Suppressor macrophage treated with lipopolysaccharide for 4 hours (primary cell): ENCODE measurements around the gene TBC1D14.

Experiments
- DNase-seq: peaks from one replicate; pipeline ENCODE4 v3.0.0-alpha.2; 2020

The TBC1D14 gene

DNA sequence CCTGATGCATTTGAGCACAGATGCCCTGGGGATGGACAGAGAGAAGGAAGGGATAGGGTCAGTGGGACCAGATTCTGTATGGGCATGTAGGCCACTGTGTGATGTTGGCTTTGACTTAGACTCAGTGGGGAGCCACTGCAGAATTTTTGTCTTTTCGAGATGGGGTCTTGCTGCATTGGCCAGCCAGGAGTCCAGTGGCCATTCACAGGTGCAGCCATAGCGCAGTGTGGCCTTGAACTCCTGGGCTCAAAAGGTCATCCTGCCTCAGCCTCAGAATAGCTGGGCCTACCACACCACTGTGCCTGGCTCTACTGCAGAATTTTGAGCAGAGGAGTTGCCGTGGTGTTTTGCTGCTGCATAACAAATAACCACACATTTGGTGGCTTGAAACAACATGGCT is 22.8 kb downstream of the TBC1D14 start:
- DNase-seq: no peak

DNA sequence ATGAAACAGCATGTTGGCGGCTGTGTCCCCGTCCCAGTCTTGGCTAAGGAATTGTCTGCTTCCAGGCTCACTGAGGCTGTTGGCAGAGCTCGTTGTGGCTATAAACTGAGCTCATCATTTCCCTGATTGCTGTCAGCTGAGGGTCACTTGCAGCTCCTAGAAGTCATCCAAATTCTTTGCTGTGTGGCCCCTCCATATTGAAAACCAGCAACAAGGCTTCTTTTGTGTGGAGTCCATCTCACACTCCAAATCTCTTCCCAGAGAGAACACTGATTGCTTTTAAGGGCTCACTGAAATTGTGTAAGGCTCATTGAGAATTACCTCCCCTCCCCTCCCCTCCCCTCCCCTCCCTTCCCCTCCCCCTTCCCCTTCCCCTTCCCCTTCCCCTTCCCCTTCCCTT is 23.3 kb downstream of the TBC1D14 start:
- no peak for DNase-seq

DNA sequence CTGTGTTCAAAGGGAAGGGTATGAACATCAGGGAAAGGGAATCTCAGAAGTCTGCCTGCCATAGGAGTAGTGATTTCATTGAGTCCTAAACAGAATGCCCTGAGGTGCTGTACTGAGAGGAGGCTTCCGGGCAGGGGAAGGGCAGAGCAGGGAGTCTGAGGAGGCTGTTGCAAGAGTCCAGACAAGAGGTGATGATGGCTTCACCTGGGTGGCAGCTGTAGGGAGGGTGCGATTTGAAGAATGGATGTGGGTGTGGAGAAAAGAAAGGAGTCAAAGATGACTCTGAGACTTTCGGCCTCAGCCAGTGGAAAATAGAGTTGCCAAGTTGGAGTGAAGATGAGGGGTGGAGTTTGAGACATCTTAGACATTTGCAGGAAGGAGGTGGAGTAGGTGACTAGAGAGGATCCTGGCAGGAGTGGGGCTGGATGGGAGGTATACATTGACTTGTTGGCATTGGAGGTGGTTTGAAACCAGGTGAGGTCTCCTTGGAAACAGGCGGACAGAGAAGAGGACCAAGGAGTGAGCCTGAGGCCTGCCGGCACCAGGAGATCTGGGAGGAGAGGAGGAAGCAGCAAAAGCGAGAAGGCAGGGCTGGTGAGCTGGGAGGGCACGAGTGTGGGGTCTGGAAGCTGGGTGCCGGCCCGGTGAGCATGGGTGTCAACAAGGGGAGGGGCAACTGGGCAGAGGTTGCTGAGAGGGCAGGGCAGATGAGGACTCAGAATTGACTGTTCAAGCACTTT is 24.2 kb downstream of the TBC1D14 start:
- DNase-seq: no peak

GRCh38 chr4:6935965-6936364 is 26.3 kb downstream of the TBC1D14 start:
- no peak for DNase-seq

DNA sequence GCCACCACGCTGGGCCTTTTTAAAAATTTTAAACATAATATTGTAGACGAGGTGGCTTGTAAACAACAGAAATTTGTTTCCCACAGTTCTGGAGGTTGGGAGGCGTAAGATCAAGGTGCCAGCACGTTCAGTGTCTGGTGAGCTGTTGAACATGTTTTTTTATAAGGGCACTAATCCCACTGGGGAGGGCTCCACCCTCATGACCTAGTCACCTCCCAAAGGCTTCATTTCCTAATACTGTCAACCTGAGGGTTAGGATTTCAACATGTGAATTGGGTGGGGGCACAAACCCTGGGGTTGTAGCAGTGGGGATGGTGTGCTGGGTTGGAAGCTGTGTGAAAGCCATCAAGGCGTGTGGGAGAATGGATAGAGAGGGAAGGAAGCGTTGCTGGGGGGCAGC is 27.6 kb downstream of the TBC1D14 start:
- no peak for DNase-seq

- no peak for DNase-seq
These were observed 28.1 kb downstream of the TBC1D14 start for GRCh38 chr4:6937754-6938153.

GRCh38 chr4:6938237-6938636 is 28.6 kb downstream of the TBC1D14 start:
- DNase-seq: peak; percentile 84

- peak; percentile 86 for DNase-seq
These were observed 29.1 kb downstream of the TBC1D14 start for GRCh38 chr4:6938647-6939271.

GRCh38 chr4:6939761-6940743 is 30.4 kb downstream of the TBC1D14 start:
- peak; percentile 60 for DNase-seq

GRCh38 chr4:6940744-6941137 is 31.1 kb downstream of the TBC1D14 start:
- DNase-seq: no peak

- DNase-seq: no peak
These were observed 32.2 kb downstream of the TBC1D14 start for GRCh38 chr4:6941796-6942195.

DNA sequence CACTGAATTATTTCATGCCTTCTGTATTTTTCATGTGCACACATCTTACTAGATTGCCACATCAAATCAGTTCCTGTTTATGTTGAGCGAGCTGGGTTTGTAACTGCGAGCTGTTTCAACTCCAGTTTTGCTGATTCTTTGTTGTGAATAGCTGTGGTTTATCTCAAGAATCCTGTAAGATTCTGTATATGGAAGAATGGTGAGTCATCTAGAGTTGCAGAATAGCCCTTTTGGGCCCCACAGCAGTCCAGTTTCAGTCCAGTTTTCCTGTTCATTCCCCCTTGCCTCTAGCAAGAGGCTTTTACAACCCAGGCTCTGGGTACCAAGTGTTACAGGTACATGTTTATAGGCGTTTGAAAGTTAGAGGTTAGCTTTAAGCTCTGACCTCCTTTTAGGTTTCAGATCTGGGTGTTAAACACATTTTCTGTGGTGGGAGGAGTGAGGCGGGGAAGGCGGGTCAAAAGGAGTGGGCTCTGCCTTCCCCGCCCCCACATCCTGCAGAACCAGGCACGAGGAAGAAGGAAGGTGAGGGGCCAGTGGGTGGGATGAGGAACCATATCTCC is 32.7 kb downstream of the TBC1D14 start:
- DNase-seq: peak; percentile 91

DNA sequence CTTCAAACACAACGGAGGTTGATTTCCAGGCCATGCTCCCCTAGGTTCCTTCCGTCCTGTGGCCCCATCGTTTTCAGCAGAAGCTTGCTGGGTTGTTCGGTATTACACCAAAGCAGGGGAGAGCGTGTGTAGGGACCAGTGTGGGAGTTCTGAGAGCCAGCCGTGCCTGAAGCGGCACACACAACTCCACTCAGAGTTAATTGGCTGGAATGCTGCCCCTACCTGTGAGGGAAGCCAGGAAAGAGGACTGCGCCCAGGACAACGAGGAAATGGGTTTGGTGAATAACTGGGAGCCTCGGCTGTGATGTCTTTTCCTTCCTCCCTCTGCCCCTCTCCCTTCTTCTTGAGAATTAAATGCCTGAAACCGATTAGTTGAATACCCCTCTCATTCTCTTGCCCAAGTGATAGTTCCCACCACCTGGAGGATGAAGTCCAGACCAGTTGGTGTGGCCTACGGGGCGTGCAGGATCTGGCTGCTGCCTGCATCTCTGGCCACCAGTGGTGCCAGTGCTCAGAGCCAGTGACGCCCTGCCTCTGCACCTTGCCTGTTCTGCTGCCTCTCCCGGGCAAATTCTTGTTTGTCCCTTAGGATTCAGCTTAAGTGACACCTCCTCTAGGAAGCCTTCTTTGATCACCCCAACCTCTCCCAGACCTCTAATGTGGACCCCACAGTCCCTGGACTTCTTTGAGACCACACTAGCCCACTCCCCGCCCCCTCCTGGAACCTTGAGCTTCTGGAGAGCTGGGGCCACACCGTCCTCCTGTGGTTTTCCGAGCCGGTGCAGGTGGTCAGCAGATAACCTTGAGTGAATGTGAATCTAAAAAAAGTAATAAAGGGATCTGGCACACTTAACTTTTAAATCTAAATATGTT is 33.6 kb downstream of the TBC1D14 start:
- no peak for DNase-seq

DNA sequence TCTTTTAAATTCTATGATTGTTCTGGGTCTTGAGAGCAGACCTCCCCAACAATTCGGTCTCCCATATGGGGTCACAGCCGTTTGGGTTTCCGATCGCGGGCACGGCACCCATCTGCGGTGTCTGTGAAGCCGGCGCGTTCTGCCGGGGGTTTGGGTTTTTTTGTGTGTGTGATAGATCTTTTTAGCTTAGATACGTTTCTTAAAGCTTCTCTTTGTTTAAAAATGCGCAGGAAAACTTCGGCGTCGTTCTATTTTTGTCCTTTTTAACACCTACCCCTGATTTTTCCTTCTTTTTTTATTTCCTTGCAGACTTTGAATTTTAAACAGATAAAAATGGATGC is 34.2 kb downstream of the TBC1D14 start:
- no peak for DNase-seq

GRCh38 chr4:6944301-6945051 is 34.9 kb downstream of the TBC1D14 start:
- peak; percentile 77 for DNase-seq

DNA sequence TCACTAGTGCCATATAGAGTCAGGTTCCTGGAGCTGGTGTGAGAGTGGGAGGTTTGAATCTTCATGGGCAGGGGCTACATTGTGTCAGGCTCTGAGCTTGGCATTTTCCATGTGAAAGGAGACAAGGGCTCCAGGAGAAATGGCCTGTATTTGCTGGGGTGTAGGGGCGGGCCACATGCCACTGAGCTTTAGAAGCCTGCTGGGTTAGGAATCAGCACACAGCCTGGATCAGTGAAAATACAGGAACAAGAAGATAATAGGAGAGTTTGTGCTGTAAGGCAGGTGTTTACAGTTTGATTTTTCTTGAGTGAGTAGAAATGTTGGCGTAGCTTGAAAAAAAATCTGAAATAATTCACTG is 35.4 kb downstream of the TBC1D14 start:
- no peak for DNase-seq

DNA sequence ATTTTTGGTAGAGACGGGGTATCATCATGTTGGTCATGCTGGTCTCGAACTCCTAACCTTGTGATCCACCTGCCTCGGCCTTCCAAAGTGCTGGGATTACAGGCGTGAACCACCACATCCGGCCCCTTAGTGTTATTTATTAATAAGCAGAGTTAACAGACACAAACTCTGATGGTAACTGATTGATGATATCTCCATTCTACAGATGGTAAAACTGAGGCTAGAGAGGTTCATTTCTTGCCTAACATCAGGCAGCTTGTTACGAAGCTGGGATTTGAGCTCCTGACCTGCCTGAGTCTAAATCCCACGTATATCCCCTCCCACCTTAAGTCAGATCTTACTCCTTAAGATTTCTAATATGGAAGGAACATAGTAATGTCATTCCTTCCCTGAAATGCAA is 36.9 kb downstream of the TBC1D14 start:
- DNase-seq: no peak

DNA sequence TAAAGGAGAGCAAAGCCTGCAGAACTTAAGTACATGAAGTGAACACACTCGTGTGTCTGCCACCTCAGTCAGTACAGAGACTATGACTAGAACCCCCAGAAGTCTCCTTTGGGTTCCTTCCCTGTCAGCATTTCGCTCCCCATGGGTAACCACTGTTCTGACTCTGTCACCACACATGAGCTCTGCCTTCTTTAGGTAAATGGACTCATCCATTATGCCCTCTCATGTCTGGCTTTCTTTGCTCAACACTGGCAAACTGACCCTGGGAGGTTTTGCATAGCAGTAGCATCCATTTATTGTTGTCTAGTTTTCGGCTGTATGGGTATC is 38.5 kb downstream of the TBC1D14 start:
- no peak for DNase-seq

GRCh38 chr4:6951880-6952381 is 42.3 kb downstream of the TBC1D14 start:
- DNase-seq: no peak

DNA sequence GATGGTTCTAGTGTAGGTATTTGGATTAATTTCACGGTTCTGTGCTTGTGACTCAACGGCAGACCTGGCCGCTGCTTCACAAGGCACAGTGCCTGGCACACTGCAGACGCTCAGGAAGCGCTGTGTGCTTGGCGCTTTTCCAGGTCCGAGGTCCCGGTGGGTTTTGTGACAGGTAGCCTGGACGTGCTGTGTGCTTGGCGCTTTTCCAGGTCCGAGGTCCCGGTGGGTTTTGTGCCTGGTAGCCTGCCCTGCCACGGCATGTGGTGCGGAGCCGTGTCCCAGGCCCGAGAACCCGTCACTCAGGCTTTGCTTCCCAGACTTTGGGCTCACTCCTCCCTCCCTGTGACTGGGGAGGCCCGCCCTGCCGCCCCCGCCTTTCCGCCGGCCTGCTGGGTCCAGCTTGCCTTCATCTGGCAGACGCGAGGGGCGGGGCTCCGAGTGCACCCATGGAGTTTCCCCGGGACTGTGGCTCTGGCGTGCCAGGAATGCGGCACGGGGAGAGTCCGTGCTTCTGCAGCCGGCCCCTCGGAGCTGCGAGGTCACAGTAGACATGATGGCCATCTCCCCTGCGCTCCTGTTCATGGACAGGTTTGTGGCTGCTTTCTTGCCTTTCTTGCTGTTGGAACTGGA is 44.2 kb downstream of the TBC1D14 start:
- DNase-seq: no peak

- no peak for DNase-seq
These were observed 45.8 kb downstream of the TBC1D14 start for GRCh38 chr4:6955261-6955911.
